GM12891 (cell line): ENCODE data around the gene HOXB13.

Experiments
- PAX5 ChIP-seq: IDR thresholded peaks from 2 replicates; pipeline ENCODE4 v1.6.1; 2011; ENCODE audit warnings: low read length, moderate library complexity, mild to moderate bottlenecking; ENCODE audit not compliant: insufficient read depth, severe bottlenecking
- POLR2A ChIP-seq: IDR thresholded peaks from 2 replicates; pipeline ENCODE4 v1.6.1; 2011; ENCODE audit warnings: low read depth, low read length, control low read depth
- POLR2AphosphoS5 ChIP-seq: IDR thresholded peaks from 2 replicates; pipeline ENCODE4 v1.6.1; 2011; ENCODE audit warnings: low read depth, low read length, control low read depth
- POU2F2 ChIP-seq: IDR thresholded peaks from 2 replicates; pipeline ENCODE4 v1.6.1; 2011; ENCODE audit warnings: low read depth, mild to moderate bottlenecking, control low read depth, low read length, moderate library complexity
- SPI1 ChIP-seq: IDR thresholded peaks from 2 replicates; pipeline ENCODE4 v1.6.1; 2011; ENCODE audit warnings: low read depth, low read length, control low read depth
- TAF1 ChIP-seq: IDR thresholded peaks from 2 replicates; pipeline ENCODE4 v1.6.1; 2011; ENCODE audit warnings: low read depth, low read length, control low read depth

- TF ChIP-seq TAF1, result no peak
- no peak for TF ChIP-seq POLR2A
- TF ChIP-seq SPI1, result no peak
- TF ChIP-seq POLR2AphosphoS5, result no peak
- TF ChIP-seq POU2F2, result no peak
- no peak for TF ChIP-seq PAX5
These were observed 23.9 kb downstream of the HOXB13 start for GRCh38 chr17:48704361-48705248.
